Measurements from ENCODE around the gene CBARP. TPM values are rescaled to one million over a fixed set of nuclear protein-coding genes. Genes with fewer than 3 reads are reported as not detected.
A peak's percentile ranks its signal among the peaks of the same experiment; 100 is the strongest.

Gene CBARP
- total RNA-seq, 1 experiment from 2014 or later: 23.4 TPM

DNA sequence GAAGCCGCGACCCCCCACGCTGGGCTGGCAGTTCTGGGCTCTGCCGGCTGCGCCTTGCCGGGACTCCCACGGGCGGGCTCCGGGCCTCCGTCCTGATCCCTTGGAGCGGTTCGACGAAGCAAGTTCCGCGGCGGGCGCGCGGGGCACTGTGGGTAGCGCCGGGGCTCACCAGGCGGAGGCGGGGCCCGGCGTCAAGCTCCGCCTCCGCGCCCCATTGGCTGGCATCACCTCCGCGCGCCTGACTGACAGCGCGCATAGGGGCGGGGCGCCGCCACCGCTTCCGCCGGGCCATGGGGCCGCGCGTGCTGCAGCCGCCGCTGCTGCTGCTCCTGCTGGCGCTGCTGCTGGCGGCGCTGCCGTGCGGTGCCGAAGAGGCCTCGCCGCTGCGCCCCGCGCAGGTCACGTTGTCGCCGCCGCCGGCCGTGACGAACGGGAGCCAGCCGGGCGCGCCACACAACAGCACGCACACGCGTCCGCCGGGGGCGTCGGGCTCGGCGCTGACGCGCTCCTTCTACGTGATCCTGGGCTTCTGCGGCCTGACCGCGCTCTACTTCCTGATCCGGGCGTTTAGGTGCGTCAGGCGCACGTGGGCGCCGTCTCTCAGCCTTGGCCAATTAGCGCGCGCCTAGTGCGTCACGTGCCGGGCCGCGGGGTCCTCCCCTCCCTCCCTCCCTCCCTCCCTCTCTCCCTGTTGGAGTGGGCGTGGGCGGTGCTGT lies 37.6 kb upstream of the CBARP start, which contains the start of gene FAM174C (continued):
- TF ChIP-seq, protein P1, sequence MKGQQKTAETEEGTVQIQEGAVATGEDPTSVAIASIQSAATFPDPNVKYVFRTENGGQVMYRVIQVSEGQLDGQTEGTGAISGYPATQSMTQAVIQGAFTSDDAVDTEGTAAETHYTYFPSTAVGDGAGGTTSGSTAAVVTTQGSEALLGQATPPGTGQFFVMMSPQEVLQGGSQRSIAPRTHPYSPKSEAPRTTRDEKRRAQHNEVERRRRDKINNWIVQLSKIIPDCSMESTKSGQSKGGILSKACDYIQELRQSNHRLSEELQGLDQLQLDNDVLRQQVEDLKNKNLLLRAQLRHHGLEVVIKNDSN (CRISPR knock-in tag; IDR thresholded peaks at IDR 0.05): peak; percentile 100
- TF ChIP-seq SOX15 (CRISPR knock-in tag; IDR thresholded peaks at IDR 0.05): no peak
- TF ChIP-seq, protein P2, sequence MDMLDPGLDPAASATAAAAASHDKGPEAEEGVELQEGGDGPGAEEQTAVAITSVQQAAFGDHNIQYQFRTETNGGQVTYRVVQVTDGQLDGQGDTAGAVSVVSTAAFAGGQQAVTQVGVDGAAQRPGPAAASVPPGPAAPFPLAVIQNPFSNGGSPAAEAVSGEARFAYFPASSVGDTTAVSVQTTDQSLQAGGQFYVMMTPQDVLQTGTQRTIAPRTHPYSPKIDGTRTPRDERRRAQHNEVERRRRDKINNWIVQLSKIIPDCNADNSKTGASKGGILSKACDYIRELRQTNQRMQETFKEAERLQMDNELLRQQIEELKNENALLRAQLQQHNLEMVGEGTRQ (CRISPR knock-in tag; IDR thresholded peaks at IDR 0.05): peak; percentile 100
- TF ChIP-seq, protein P3, sequence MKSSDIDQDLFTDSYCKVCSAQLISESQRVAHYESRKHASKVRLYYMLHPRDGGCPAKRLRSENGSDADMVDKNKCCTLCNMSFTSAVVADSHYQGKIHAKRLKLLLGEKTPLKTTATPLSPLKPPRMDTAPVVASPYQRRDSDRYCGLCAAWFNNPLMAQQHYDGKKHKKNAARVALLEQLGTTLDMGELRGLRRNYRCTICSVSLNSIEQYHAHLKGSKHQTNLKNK (CRISPR knock-in tag; IDR thresholded peaks at IDR 0.05): 0 out of 2 replicates have a peak, but pooled peaks have one; percentile 86
- TF ChIP-seq, protein P4, sequence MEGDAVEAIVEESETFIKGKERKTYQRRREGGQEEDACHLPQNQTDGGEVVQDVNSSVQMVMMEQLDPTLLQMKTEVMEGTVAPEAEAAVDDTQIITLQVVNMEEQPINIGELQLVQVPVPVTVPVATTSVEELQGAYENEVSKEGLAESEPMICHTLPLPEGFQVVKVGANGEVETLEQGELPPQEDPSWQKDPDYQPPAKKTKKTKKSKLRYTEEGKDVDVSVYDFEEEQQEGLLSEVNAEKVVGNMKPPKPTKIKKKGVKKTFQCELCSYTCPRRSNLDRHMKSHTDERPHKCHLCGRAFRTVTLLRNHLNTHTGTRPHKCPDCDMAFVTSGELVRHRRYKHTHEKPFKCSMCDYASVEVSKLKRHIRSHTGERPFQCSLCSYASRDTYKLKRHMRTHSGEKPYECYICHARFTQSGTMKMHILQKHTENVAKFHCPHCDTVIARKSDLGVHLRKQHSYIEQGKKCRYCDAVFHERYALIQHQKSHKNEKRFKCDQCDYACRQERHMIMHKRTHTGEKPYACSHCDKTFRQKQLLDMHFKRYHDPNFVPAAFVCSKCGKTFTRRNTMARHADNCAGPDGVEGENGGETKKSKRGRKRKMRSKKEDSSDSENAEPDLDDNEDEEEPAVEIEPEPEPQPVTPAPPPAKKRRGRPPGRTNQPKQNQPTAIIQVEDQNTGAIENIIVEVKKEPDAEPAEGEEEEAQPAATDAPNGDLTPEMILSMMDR (IDR thresholded peaks at IDR 0.05): no peak
- TF ChIP-seq SP1 (CRISPR knock-in tag; conservative IDR thresholded peaks at IDR 0.05): peak; percentile 91
- TF ChIP-seq TP53 (CRISPR knock-in tag; IDR thresholded peaks at IDR 0.05): peak; percentile 86
- peak; percentile 82; the same call in 1 of the 2 replicates for TF ChIP-seq ZBTB21 (CRISPR knock-in tag; IDR thresholded peaks at IDR 0.05; ENCODE audit: borderline replicate concordance)
- TF ChIP-seq PRRX2 (CRISPR knock-in tag; IDR thresholded peaks at IDR 0.05): peak; percentile 87
- TF ChIP-seq MYBL2 (CRISPR knock-in tag; IDR thresholded peaks at IDR 0.05): no peak; the same call in 1 of the 2 replicates
- peak; percentile 85; the same call in 1 of the 2 replicates for TF ChIP-seq RELA (CRISPR knock-in tag; IDR thresholded peaks at IDR 0.05; ENCODE audit: borderline replicate concordance)
- TF ChIP-seq, protein P5, sequence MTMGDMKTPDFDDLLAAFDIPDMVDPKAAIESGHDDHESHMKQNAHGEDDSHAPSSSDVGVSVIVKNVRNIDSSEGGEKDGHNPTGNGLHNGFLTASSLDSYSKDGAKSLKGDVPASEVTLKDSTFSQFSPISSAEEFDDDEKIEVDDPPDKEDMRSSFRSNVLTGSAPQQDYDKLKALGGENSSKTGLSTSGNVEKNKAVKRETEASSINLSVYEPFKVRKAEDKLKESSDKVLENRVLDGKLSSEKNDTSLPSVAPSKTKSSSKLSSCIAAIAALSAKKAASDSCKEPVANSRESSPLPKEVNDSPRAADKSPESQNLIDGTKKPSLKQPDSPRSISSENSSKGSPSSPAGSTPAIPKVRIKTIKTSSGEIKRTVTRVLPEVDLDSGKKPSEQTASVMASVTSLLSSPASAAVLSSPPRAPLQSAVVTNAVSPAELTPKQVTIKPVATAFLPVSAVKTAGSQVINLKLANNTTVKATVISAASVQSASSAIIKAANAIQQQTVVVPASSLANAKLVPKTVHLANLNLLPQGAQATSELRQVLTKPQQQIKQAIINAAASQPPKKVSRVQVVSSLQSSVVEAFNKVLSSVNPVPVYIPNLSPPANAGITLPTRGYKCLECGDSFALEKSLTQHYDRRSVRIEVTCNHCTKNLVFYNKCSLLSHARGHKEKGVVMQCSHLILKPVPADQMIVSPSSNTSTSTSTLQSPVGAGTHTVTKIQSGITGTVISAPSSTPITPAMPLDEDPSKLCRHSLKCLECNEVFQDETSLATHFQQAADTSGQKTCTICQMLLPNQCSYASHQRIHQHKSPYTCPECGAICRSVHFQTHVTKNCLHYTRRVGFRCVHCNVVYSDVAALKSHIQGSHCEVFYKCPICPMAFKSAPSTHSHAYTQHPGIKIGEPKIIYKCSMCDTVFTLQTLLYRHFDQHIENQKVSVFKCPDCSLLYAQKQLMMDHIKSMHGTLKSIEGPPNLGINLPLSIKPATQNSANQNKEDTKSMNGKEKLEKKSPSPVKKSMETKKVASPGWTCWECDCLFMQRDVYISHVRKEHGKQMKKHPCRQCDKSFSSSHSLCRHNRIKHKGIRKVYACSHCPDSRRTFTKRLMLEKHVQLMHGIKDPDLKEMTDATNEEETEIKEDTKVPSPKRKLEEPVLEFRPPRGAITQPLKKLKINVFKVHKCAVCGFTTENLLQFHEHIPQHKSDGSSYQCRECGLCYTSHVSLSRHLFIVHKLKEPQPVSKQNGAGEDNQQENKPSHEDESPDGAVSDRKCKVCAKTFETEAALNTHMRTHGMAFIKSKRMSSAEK (CRISPR knock-in tag; IDR thresholded peaks at IDR 0.05; ENCODE audit: borderline replicate concordance): no peak
- no peak for TF ChIP-seq FOXJ3 (CRISPR knock-in tag; IDR thresholded peaks at IDR 0.05; ENCODE audit: borderline replicate concordance)
- TF ChIP-seq, protein P6, sequence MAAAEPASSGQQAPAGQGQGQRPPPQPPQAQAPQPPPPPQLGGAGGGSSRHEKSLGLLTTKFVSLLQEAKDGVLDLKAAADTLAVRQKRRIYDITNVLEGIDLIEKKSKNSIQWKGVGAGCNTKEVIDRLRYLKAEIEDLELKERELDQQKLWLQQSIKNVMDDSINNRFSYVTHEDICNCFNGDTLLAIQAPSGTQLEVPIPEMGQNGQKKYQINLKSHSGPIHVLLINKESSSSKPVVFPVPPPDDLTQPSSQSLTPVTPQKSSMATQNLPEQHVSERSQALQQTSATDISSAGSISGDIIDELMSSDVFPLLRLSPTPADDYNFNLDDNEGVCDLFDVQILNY (CRISPR knock-in tag; IDR thresholded peaks at IDR 0.05): peak; percentile 88; the same call in 1 of the 2 replicates
- TF ChIP-seq ZNF219 (CRISPR knock-in tag; IDR thresholded peaks at IDR 0.05; ENCODE audit: borderline replicate concordance): no peak; the same call in 1 of the 2 replicates
- TF ChIP-seq MXD4 (CRISPR knock-in tag; IDR thresholded peaks at IDR 0.05; ENCODE audit: borderline replicate concordance): no peak
- no peak; the same call in 1 of the 2 replicates for TF ChIP-seq NR3C1 (CRISPR knock-in tag; conservative IDR thresholded peaks at IDR 0.05; ENCODE audit: low read depth)
- TF ChIP-seq, protein P7, sequence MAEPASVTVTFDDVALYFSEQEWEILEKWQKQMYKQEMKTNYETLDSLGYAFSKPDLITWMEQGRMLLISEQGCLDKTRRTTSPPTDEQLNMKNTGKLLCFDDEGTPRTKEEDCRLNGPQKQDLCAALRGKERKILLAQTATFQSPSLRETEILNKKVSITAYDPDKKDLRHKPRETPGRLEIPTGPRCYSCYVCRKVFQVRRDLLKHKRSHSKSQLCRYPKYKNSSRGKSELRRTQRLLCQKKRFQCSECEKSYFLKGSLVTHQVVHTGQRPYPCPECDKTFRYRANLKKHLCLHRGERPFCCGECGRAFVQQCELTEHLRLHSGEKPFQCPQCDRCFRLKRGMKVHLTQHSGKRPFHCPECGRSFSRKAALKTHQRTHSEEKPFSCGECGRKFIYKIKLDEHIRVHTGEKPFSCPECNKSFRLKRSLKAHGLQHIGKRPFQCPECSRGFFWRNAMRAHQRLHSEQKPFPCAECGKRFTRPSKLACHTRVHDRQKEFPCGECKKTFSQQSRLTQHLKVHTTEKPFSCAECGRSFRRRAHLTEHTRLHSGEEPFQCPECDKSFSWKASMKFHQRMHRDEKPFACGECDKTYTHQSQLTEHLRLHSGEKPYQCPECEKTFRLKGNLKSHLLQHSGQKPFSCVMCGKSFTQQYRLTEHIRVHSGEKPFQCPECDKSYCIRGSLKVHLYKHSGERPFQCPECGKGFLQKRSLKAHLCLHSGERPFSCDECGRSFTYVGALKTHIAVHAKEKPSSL (CRISPR knock-in tag; conservative IDR thresholded peaks at IDR 0.05): no peak; the same call in 1 of the 2 replicates
- 0 out of 2 replicates have a peak, but pooled peaks have one; percentile 33 for TF ChIP-seq GABPB1 (CRISPR knock-in tag; IDR thresholded peaks at IDR 0.05)
- TF ChIP-seq ESRRA (CRISPR knock-in tag; IDR thresholded peaks at IDR 0.05; ENCODE audit: borderline replicate concordance): peak; percentile 27; the same call in 1 of the 2 replicates
- no peak for TF ChIP-seq OVOL2 (CRISPR knock-in tag; IDR thresholded peaks at IDR 0.05; ENCODE audit: borderline replicate concordance)
- TF ChIP-seq, protein P8, sequence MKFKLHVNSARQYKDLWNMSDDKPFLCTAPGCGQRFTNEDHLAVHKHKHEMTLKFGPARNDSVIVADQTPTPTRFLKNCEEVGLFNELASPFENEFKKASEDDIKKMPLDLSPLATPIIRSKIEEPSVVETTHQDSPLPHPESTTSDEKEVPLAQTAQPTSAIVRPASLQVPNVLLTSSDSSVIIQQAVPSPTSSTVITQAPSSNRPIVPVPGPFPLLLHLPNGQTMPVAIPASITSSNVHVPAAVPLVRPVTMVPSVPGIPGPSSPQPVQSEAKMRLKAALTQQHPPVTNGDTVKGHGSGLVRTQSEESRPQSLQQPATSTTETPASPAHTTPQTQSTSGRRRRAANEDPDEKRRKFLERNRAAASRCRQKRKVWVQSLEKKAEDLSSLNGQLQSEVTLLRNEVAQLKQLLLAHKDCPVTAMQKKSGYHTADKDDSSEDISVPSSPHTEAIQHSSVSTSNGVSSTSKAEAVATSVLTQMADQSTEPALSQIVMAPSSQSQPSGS (CRISPR knock-in tag; IDR thresholded peaks at IDR 0.05; ENCODE audit: borderline replicate concordance, low read depth): no peak
- TF ChIP-seq ZNF263 (CRISPR knock-in tag; IDR thresholded peaks at IDR 0.05; ENCODE audit: low read depth): no peak
- no peak for TF ChIP-seq IRF2 (CRISPR knock-in tag; IDR thresholded peaks at IDR 0.05; ENCODE audit: borderline replicate concordance, low read depth)
